ENCODE results near the gene HSPA4.
"Not testable (repeated sequence)": the region's sequence is repeated elsewhere in the genome, so short reads cannot be mapped to it uniquely, and the experiment has no call there.

The HSPA4 gene

GRCh38 chr5:133051061-133051541 lies 712 bp upstream of the HSPA4 start:
- DNase-seq, result no peak

- peak in 5 of 6 experiments; percentile 21 to 47 (median 36) for DNase-seq
Observed at GRCh38 chr5:133052317-133053175, 733 bp downstream of the HSPA4 start.

DNA sequence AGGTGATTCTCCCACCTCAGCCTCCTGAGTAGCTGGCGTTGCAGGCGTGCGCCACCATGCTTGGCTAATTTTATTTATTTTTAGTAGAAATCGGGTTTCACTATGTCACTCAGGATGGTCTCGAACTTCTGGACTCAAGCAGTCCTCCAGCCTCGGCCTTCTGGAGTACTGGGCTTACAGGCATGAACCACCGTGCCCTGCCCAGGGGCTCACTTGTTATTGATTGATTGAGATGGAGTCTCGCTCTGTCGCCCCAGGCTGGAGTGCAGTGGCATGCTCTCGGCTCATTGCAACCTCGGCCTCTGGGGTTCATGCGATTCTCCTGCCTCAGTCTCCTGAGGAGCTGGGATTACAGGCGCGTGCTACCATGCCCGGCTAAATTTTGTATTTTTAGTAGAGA lies 1.6 kb downstream of the HSPA4 start:
- DNase-seq, result no peak

- DNase-seq, result no peak
Observed at GRCh38 chr5:133054697-133055471, 3.1 kb downstream of the HSPA4 start.

- DNase-seq, result no peak
Observed at GRCh38 chr5:133056891-133057290, 5.1 kb downstream of the HSPA4 start.

DNA sequence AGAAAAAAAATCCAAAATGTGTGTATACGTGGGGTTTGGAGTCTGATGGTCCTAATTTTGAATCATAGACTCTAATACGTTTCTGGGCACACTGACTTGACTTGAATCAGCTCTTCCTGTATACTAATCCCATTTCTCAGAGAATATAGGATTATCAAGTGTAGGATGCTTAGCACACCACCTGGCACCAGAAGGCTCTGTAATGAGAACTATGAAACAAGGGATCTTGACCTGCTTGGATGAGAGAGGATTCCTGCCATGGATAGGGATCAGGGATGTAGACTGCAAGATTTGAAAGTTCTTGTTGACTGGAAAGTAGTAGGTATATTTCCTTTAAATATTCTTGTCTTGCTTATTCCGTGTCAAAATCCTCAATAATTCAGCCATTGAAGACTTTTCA lies 7.8 kb downstream of the HSPA4 start:
- DNase-seq, result no peak

DNA sequence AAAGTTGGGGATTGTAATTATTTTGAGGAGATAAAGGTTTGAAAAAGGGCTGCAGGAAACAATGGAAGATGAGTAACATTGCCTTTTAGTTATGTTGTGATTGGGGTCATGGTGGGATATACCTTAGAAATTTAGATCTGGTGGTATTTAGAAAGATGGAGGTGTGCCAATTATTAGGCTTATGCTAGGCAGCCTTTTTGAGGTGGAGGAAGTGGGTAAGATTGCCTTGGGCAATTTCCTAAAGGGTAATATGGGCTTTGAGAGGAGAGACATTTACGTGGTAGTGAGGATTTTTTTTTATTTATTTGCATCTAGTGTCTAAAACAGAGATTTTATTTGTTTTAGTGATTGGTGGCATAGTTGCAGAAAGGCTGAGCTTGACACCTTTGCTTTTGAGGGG lies 10.5 kb downstream of the HSPA4 start:
- no peak for DNase-seq

DNA sequence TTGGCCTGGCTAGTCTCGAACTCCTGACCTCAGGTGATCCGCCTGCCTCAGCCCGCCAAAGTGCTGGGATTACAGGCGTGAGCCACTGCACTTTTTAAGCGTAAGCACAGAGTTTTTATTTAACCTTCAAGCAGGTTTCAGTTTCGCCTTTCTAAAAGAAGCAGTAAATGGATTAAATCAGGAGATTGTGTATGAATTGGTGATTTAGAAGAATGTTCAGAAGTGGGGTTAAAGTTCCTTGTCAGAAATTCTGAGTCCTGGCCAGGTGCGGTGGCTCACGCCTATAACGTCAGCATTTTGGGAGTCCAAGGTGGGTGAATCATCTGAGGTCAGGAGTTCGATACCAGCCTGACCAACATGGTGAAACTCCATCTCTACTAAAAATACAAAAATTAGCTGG lies 12.2 kb downstream of the HSPA4 start:
- no peak for DNase-seq

DNA sequence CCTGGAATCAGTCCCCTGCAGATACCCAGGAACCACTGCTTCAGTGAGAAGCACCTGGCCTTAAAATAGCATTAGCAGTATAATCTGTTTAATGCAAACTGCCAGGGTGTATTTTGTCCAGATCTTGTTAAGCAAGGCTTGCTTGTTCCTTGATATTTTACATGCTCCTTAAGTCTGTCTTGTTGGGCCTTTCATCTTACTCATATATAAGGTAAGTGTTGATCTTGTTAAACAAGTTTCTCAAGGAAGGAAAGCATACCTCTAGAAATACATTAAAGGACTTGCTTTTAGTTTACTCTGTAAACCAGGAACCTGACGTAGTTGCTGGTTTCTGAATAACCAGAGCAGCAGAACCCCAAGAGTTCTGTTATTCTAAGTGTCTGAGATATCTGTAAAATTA lies 13.7 kb downstream of the HSPA4 start:
- no peak for DNase-seq

DNA sequence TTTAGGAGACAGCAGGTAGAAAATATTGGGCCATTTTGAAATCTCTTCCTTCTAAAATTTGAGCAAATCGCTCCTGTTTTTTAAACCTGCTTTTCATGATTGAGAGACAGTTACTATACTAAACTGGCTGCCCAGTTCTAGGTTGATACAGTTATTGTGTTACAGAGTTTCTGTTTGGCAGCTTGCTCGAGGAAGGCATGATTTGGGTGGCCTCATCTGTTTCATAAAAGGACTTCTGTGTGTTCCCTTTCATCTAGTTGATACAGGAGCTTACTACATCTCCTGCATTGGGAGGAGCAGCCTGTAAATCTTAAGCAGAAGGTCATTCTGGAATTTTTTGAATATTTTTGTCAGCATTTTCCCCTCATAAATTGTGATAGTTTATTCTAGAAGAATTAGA lies 14.2 kb downstream of the HSPA4 start:
- DNase-seq, result no peak

DNA sequence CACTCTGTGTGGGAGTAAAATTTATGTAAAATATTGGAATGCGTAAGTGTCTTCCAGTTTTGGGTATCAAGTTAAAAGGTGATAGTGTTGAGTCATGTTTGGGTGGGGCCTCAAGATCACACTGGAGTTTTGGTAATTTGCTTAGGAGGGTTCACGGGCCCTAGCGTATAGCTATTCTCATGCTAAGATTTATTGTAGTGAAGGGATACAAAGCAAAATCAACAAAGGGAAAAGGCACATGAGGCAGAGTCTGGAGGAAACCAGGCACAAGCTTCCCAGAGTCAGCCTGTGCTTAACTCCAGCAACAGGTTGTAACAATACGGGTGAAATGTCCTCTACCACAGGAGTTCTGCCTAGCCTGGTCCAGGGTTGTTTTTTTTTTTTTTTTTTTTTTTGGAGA lies 20.2 kb downstream of the HSPA4 start:
- DNase-seq, result no peak

DNA sequence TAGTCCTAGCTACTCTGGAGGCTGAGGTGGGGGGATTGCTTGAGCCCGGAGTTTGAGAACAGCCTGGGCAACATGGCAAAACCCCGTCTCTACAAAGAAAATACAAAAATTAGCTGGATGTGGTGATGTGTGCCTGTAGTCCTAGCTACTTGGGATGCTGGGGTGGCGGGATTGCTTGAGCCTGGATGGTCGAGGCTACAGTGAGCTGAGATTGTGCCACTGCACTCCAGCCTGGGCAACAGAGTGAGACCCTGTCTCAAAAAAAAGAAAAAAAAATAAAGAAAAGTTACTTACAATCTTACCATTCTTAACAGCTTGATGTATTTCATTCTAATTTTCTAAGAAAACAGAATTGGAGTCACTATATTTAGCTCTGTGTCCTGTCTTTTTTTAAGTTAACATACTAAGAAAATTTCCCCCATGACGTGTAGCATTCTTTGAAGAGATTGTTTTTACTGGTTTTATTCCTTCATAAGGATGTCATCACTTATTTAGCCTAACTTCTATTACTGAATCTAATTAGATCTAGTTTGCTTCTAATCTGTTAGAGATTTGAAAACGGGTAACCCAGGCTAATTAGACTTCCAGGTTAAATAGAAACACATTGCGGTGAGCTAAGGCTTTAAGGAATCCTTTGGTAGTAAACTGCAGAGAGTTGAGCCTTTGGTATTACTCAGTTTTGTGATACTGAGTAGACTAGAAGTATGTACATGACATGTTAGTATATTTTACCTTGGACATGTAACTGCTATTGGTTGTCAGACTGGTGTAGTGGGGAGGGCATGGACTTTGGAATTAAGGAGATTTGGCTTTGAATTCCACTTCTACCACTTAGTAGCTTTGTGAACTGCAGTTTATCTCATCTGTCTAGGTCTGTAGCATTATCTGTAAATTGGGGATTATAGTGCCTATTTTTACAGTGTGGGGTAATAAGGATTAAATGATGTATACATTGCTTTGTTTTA lies 24.0 kb downstream of the HSPA4 start:
- DNase-seq, result no peak

DNA sequence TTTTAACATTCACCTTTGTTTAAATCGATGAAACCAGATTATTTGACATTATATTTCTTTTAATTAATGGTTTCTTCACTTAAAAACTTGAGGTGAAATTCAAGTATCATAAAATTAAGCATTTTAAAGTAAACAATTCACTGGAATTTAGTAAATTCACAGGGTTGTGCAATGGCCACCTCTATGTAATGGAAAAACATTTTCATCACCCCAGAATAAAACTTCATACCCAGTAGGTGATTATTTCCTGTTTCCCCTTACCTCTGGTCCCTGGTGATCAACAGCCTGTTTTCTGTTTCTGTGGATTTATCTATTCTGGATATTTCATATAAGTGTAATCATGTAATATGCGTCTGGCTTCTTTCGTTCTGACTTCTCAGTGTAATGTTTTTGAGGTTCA lies 27.2 kb downstream of the HSPA4 start:
- no peak for DNase-seq

GRCh38 chr5:133081036-133081435 lies 29.2 kb downstream of the HSPA4 start:
- DNase-seq, result no peak

- DNase-seq, result no peak
Observed at GRCh38 chr5:133081703-133082102, 29.9 kb downstream of the HSPA4 start.

DNA sequence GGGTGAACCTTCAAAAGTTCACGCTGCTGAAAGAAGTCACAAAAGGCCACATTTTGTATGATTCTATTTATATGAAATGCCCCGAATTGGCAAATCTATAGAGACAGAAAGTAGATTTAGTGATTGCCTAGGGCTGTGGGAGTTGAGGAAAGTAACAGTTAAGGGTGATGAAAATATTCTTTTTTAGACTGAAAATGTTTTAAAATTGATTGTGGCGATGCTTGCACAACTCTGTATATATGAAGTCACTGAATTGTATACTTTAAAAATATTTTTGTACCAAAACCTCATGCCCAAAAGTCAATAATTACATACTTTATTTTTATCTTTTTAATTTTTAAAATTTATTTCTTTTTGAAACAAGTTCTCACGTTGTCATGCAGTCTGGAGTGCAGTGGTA lies 30.3 kb downstream of the HSPA4 start:
- DNase-seq, result no peak

DNA sequence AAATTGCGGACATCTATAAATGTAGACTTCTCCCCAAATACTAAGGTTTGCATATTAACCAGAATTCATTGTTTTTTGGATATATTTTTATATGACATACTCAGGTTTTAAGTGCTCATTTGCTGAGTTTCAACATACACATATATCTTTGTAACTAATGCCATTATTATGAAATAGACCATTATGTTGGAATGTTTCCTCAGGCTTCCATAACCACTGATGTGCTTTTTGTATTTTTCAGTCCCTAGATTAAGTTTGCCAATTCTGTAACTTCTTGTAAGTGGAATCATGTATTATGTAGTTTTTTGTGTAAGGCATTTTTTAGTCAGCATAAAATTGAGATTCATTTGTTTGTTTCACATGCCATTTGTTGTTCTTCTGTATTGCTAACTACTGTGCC lies 32.1 kb downstream of the HSPA4 start:
- DNase-seq, result no peak

- not testable (repeated sequence) for DNase-seq
Observed at GRCh38 chr5:133085171-133085570, 33.4 kb downstream of the HSPA4 start.

DNA sequence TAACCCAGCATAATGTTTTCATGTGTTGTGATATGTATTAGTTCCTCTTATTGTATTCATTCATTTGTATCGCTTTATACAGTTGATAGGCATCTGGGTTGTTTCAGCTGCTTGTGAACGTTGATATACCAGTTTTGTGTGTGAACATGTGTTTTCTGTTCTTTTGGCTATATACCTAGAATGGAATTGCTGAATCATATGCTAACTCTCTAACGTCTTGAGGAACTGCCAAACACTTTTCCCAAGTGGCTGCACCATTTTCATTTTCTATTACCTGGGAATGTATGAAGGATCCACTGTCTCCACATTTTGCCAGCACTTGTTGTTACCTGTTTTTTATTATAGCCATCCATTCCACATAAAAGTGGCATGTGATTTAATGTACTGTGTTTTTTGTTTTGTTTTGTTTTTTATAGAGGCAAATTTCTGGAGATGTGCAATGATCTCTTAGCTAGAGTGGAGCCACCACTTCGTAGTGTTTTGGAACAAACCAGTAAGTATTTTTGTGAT lies 34.6 kb downstream of the HSPA4 start:
- no peak for DNase-seq

DNA sequence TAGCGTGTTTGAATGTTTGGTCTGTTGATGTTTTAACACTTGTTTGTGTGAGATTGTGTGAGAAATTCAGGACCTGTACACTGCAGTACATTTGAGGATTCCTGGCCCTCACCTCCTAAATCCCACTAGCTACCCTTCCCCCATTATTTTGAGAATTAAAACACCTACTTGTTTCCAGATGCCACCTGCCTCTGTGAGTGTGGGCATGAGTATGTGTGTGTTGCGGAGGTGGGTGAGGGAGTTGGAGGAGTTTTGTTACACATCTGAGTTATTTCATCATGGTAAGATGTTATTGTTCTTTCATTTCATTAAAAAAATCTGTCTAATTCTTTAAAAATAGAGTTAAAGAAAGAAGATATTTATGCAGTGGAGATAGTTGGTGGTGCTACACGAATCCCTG lies 36.3 kb downstream of the HSPA4 start:
- DNase-seq, result no peak

DNA sequence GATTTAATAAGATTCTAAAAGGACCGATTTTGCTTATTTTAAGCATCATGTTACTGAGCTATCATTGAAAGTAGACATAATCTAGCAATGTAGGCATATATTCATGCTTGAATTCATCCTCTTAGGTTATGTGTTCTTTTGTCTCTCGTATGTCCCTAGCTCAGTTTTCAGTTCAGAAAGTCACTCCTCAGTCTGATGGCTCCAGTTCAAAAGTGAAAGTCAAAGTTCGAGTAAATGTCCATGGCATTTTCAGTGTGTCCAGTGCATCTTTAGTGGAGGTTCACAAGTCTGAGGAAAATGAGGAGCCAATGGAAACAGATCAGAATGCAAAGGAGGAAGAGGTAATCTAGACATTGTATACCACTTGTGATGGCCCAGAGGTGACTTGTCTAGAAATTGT lies 39.2 kb downstream of the HSPA4 start:
- no peak for DNase-seq

GRCh38 chr5:133106343-133106742 lies 54.5 kb downstream of the HSPA4 start:
- DNase-seq, result no peak
